Caco-2 (cell line): ENCODE results near the gene LMO1. TPM values are rescaled to one million over a fixed set of nuclear protein-coding genes. Genes with fewer than 3 reads are reported as not detected.

Source experiments
- BruUV-seq: library from RNA; stranded (reverse); fragments of 400-500 nt; replicated peaks from 2 replicates; lab custom pipeline; 2021; lab: Mats Ljungman, UMichigan
- CTCF ChIA-PET: fragments of 300-600 bp; sonication (Branson Sonifier 250); formaldehyde crosslinking; loops from one replicate; lab custom pipeline; 2022; ENCODE audit warnings: antibody characterized with exemption; lab: Charles Lee
- POLR2A ChIA-PET: fragments of 300-600 bp; sonication (Branson Sonifier 250); formaldehyde crosslinking; loops from one replicate; lab custom pipeline; 2022; ENCODE audit warnings: antibody characterized with exemption; lab: Charles Lee
- DNase-seq, 2 experiments: peaks; one replicate each; pipeline versions ENCODE4 v3.0.0 to v3.0.0-alpha.2; 2020 to 2022
- H3K27me3 ChIP-seq: replicated peaks from 2 replicates; pipeline ENCODE4 v1.6.0; 2011; ENCODE audit warnings: low read length; ENCODE audit not compliant: control insufficient read depth, insufficient read depth
- H3K36me3 ChIP-seq: 2 replicates; pipeline ENCODE4 v1.5.1; 2011; ENCODE audit warnings: low read length; ENCODE audit not compliant: control insufficient read depth, insufficient read depth
- H3K4me1 ChIP-seq: fragments of 250-450 bp; sonication (Bioruptor Pico); 2 replicates; pipeline ENCODE4 v1.5.1; 2020; ENCODE audit warnings: mild to moderate bottlenecking
- H3K4me3 ChIP-seq: 2 replicates; pipeline ENCODE4 v1.5.1; 2011; ENCODE audit warnings: low read depth, mild to moderate bottlenecking, control low read depth, low read length
- H3K9me3 ChIP-seq: fragments of 250-450 bp; sonication (Bioruptor Pico); 2 replicates; pipeline ENCODE4 v1.5.1; 2020; ENCODE audit warnings: mild to moderate bottlenecking, moderate library complexity
- H3K27ac Mint-ChIP-seq: one replicate; pipeline ENCODE4 v1.8.0; 2022; ENCODE audit warnings: mixed read lengths; ENCODE audit not compliant: unreplicated experiment
- H3K27me3 Mint-ChIP-seq: one replicate; pipeline ENCODE4 v1.8.0; 2022; ENCODE audit warnings: mixed read lengths; ENCODE audit not compliant: insufficient read depth, unreplicated experiment
- H3K36me3 Mint-ChIP-seq: one replicate; pipeline ENCODE4 v1.8.0; 2022; ENCODE audit warnings: mild to moderate bottlenecking, mixed read lengths; ENCODE audit not compliant: insufficient read depth, unreplicated experiment
- H3K4me1 Mint-ChIP-seq: one replicate; pipeline ENCODE4 v1.8.0; 2022; ENCODE audit warnings: low read depth, mixed read lengths; ENCODE audit not compliant: unreplicated experiment
- H3K4me3 Mint-ChIP-seq: one replicate; pipeline ENCODE4 v1.8.0; 2022; ENCODE audit warnings: mild to moderate bottlenecking, moderate library complexity, mixed read lengths; ENCODE audit not compliant: unreplicated experiment
- H3K9me3 Mint-ChIP-seq: one replicate; pipeline ENCODE4 v1.8.0; 2022; ENCODE audit warnings: mixed read lengths; ENCODE audit not compliant: unreplicated experiment
- CTCF ChIP-seq, 2 experiments: fragments of 200-600 bp in 1 of 2; IDR thresholded peaks; 1 replicate in 1 of 2; 2 replicates in 1 of 2; pipeline versions ENCODE4 v1.5.1 to v1.8.0; 2011 to 2022; ENCODE audit warnings: antibody characterized with exemption in 1 of 2, control low read depth in 1 of 2, inconsistent platforms in 1 of 2, low read depth in 1 of 2, low read length in 1 of 2, mild to moderate bottlenecking in 1 of 2, moderate library complexity in 1 of 2; ENCODE audit not compliant: insufficient read depth in 1 of 2, severe bottlenecking in 1 of 2, unreplicated experiment in 1 of 2
- intact Hi-C: fragments of 100-400 bp; cut with micrococcal nuclease; formaldehyde crosslinking; loops from one replicate; pipeline ENCODE4 v1.10.0; 2022; ENCODE audit not compliant: unreplicated experiment
- total RNA-seq: library from RNA; stranded (reverse); gene quantifications from 2 replicates; pipeline ENCODE4 v1.2.3, GENCODE V29; 2022

LMO1 gene
- total RNA-seq, 1 experiment from 2014 or later = not detected

GRCh38 chr11:8192896-8193209 lies 70.8 kb downstream of the LMO1 start:
- Mint-ChIP-seq H3K9me3 (no peaks in the 10 kb centered on the region), H3K4me3 (no peak overlapping the region), H3K27me3 (peaks cover 7% of the 10 kb centered on the region), H3K36me3 (no peaks in the 10 kb centered on the region), H3K4me1 (no peaks in the 10 kb centered on the region), H3K27ac (no peak overlapping the region)
- intact Hi-C loops = loop anchor here (1.0 to 10.0 kb wide), 2 partner anchors 188 to 373 kb away; no protein-coding TSS in a partner anchor
- Histone ChIP-seq H3K36me3 (no peaks in the 10 kb centered on the region), H3K27me3 (no peaks in the 10 kb centered on the region; the same call in 1 of the 2 replicates), H3K4me1 (no peaks in the 10 kb centered on the region), H3K4me3 (no peak overlapping the region), H3K9me3 (no peaks in the 10 kb centered on the region)
- DNase-seq = no peak
- ChIA-PET CTCF (interaction anchor here (0.6 to 1.8 kb wide), 6 partner anchors 14 to 473 kb away, joined by 3 to 8 read pairs (median 4); partner anchors contain the start of gene LMO1), POLR2A (no interaction called here)
- no TSS peak for BruUV-seq
- no peak for TF ChIP-seq CTCF (IDR thresholded peaks at IDR 0.05; ENCODE audit: insufficient read depth in 1 of 2, low read depth in 1 of 2, low read length in 1 of 2, severe bottlenecking in 1 of 2, unreplicated experiment in 1 of 2)

- intact Hi-C loops = loop anchor here (1.0 to 10.0 kb wide), 2 partner anchors 187 to 374 kb away; no protein-coding TSS in a partner anchor
- no peak overlapping the region for H3K4me3 Mint-ChIP-seq
- no peak overlapping the region for H3K27ac Mint-ChIP-seq
- peaks cover 5% of the 10 kb centered on the region for H3K27me3 Mint-ChIP-seq
- Histone ChIP-seq H3K36me3 (no peaks in the 10 kb centered on the region), H3K9me3 (no peaks in the 10 kb centered on the region), H3K4me1 (no peaks in the 10 kb centered on the region), H3K27me3 (no peaks in the 10 kb centered on the region; the same call in 1 of the 2 replicates), H3K4me3 (no peak overlapping the region)
- no peaks in the 10 kb centered on the region for H3K36me3 Mint-ChIP-seq
- H3K4me1 Mint-ChIP-seq = no peaks in the 10 kb centered on the region
- no TSS peak for BruUV-seq
- DNase-seq = peak; percentile 71 to 76
- H3K9me3 Mint-ChIP-seq = no peaks in the 10 kb centered on the region
- CTCF ChIA-PET = interaction anchor here (0.6 to 1.8 kb wide), 6 partner anchors 15 to 474 kb away, joined by 3 to 8 read pairs (median 4); partner anchors contain the start of gene LMO1
- POLR2A ChIA-PET = no interaction called here
- peak; percentile 84 to 93 for TF ChIP-seq CTCF (IDR thresholded peaks at IDR 0.05; ENCODE audit: insufficient read depth in 1 of 2, low read depth in 1 of 2, low read length in 1 of 2, severe bottlenecking in 1 of 2, unreplicated experiment in 1 of 2)
Observed at GRCh38 chr11:8192016-8192895, 71.4 kb downstream of the LMO1 start.

- BruUV-seq = no TSS peak
Observed at GRCh38 chr11:8190431-8190830, 73.2 kb downstream of the LMO1 start.

More at GRCh38 chr11:8190431-8190830, 73.2 kb downstream of the LMO1 start:
- Mint-ChIP-seq H3K4me1 (no peaks in the 10 kb centered on the region), H3K36me3 (no peaks in the 10 kb centered on the region), H3K4me3 (no peak overlapping the region), H3K27me3 (peaks cover 5% of the 10 kb centered on the region), H3K27ac (no peak overlapping the region), H3K9me3 (no peaks in the 10 kb centered on the region)
- Histone ChIP-seq H3K36me3 (no peaks in the 10 kb centered on the region), H3K27me3 (no peaks in the 10 kb centered on the region), H3K4me3 (no peak overlapping the region), H3K9me3 (no peaks in the 10 kb centered on the region), H3K4me1 (no peaks in the 10 kb centered on the region)
- intact Hi-C loops = loop anchor here (10.0 kb wide), 1 partner anchor 186 kb away; no protein-coding TSS in a partner anchor
- CTCF ChIA-PET = no interaction called here
- POLR2A ChIA-PET = no interaction called here
- no peak for DNase-seq
- no peak for TF ChIP-seq CTCF (IDR thresholded peaks at IDR 0.05; ENCODE audit: insufficient read depth in 1 of 2, low read depth in 1 of 2, low read length in 1 of 2, severe bottlenecking in 1 of 2, unreplicated experiment in 1 of 2)
